Erythroblast (primary cell): ENCODE measurements around the gene CTAGE8.
"Not testable (repeated sequence)": the region's sequence is repeated elsewhere in the genome, so short reads cannot be mapped to it uniquely, and the experiment has no call there.

ENCODE experiments used
- GATA1 ChIP-seq: IDR thresholded peaks from 2 replicates; pipeline ENCODE4 v1.6.1; 2011; ENCODE audit warnings: low read depth, mild to moderate bottlenecking, control low read depth, low read length, moderate library complexity
- POLR2A ChIP-seq: IDR thresholded peaks from 2 replicates; pipeline ENCODE4 v1.6.1; 2011; ENCODE audit warnings: mild to moderate bottlenecking, low read length

DNA sequence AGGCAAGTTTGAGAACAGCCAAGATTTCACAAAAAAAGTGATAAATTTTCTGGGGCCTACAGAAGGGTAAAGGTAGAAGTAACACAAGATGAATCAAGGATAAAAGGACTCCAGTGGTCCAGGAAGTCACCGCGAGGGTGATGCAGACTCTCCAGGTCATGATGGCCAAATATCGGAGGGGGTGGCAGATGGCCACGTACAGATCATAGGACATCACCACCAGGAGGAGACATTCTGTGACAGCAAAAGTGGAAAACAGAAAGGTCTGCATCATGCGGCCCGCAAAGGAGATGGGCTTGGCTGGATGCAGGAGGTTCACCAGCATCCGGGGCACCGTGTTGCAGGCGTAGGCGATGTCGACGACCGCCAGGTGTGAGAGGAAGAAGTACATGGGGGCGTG, 10.0 kb downstream of the CTAGE8 start:
- not testable (repeated sequence) for TF ChIP-seq POLR2A, GATA1
